ENCODE measurements around the gene PPP2R2C. TPM values are rescaled to one million over a fixed set of nuclear protein-coding genes. Genes with fewer than 3 reads are reported as not detected.

Gene PPP2R2C
- total and polyA plus RNA-seq, 10 of the 15 experiments (the other 5 are each of a cell fraction or from before 2014, with no cell fraction given) = 0.13 to 0.15 TPM; not detected in 8

GRCh38 chr4:6307891-6308290 is 164.5 kb downstream of the PPP2R2C start (continued):
- no peak for TF ChIP-seq RELB (IDR thresholded peaks at IDR 0.05; ENCODE audit: low read depth)
- TF ChIP-seq POLR2AphosphoS2 (IDR thresholded peaks at IDR 0.05; ENCODE audit: low read depth, low read length) = no peak

- no peak overlapping the region for H3K4me2 ChIP-seq (ENCODE audit: control insufficient read depth, insufficient read depth)
- no peak for TF ChIP-seq CBX5 (IDR thresholded peaks at IDR 0.05; ENCODE audit: low read depth)
- no peak for TF ChIP-seq CHD4 (IDR thresholded peaks at IDR 0.05)
- no peak for TF ChIP-seq PAX5 (IDR thresholded peaks at IDR 0.05; ENCODE audit: borderline replicate concordance, low read depth, low read length)
- TF ChIP-seq ZBED1 (IDR thresholded peaks at IDR 0.05; ENCODE audit: borderline replicate concordance) = no peak
- TF ChIP-seq ETV6 (conservative IDR thresholded peaks at IDR 0.05 in 1 of 2, IDR thresholded peaks at IDR 0.05 in 1 of 2; ENCODE audit: borderline replicate concordance in 1 of 2, low read depth in 1 of 2) = no peak
- no peak for TF ChIP-seq JUND (IDR thresholded peaks at IDR 0.05; ENCODE audit: low read depth, low read length)
- TF ChIP-seq USF1 (IDR thresholded peaks at IDR 0.05; ENCODE audit: borderline replicate concordance, extremely low read length, insufficient read depth, low read depth, low read length) = no peak
- no peak for TF ChIP-seq POLR2A (IDR thresholded peaks at IDR 0.05; ENCODE audit: low read depth, low read length)
- TF ChIP-seq SMAD5 (IDR thresholded peaks at IDR 0.05; ENCODE audit: low read depth) = no peak
- no peak for TF ChIP-seq HCFC1 (IDR thresholded peaks at IDR 0.05; ENCODE audit: low read length)
- TF ChIP-seq RBBP5 (conservative IDR thresholded peaks at IDR 0.05) = no peak
- no peak for TF ChIP-seq SPI1 (IDR thresholded peaks at IDR 0.05; ENCODE audit: borderline replicate concordance, insufficient read depth, low read depth, low read length)
- no peak for ATAC-seq
- H3K79me2 ChIP-seq (ENCODE audit: control insufficient read depth, insufficient read depth, low read length) = no peaks in the 10 kb centered on the region
- RAD21 ChIA-PET (ENCODE audit: unreplicated experiment) = no interaction called here
- H2AFZ ChIP-seq (ENCODE audit: control insufficient read depth, low read depth, low read length) = no peak overlapping the region
- no peak overlapping the region for H3K9ac ChIP-seq (ENCODE audit: control insufficient read depth, insufficient read depth, low read length)
- peaks cover 0 to 4% of the 10 kb centered on the region in 2 experiments; a peak in 2 of 4 replicates for H3K27me3 ChIP-seq (replicated peaks in 1 of 2; ENCODE audit: control insufficient read depth in 2 of 2, insufficient read depth in 2 of 2, low read length in 1 of 2)
- POLR2A ChIA-PET = no interaction called here
- CTCF ChIA-PET = interaction anchor here (1.3 kb wide), 2 partner anchors 25 to 56 kb away, joined by 4 to 6 read pairs; no protein-coding TSS in a partner anchor
- SMC1A ChIA-PET (ENCODE audit: uncharacterized antibody, unreplicated experiment) = interaction anchor here (1.2 to 1.4 kb wide), 2 partner anchors 9 to 57 kb away, joined by 3 to 5 read pairs; no protein-coding TSS in a partner anchor
- no peaks in the 10 kb centered on the region for H3K36me3 ChIP-seq (ENCODE audit: control insufficient read depth in 2 of 2, insufficient read depth in 2 of 2, low read length in 1 of 2)
- no TSS peak for BruUV-seq (replicated peaks)
- intact Hi-C loops (cut with micrococcal nuclease; ENCODE audit: unreplicated experiment) (no loop called here), in situ Hi-C loops (cut with MboI) (no loop called here)
- H3K4me1 ChIP-seq (ENCODE audit: control insufficient read depth, insufficient read depth, low read length) = no peaks in the 10 kb centered on the region
- no peak overlapping the region for H3K4me3 ChIP-seq
- H3K27ac ChIP-seq (ENCODE audit: control insufficient read depth, insufficient read depth) = no peak overlapping the region
- WGBS (ENCODE audit: insufficient coverage, insufficient replicate concordance, low lambda C conversion rate, missing lambda C conversion rate) = 32% methylated on average over 12 of the region's 12 CpGs
- H3K9me3 ChIP-seq (replicated peaks; ENCODE audit: control insufficient read depth, insufficient read depth, low read length) = peaks cover 2% of the 10 kb centered on the region; the same call in 2 of the 3 replicates
- DNase-seq (ENCODE audit: low read depth, low spot score) = no peak
- H4K20me1 ChIP-seq (ENCODE audit: control insufficient read depth, insufficient read depth) = no peaks in the 10 kb centered on the region
- no peak for FAIRE-seq
Observed at GRCh38 chr4:6307230-6307629, 165.2 kb downstream of the PPP2R2C start.

Measured in GM12878 (cell line).